ENCODE data around the gene CPEB1. TPM values are rescaled to one million over a fixed set of nuclear protein-coding genes. Genes with fewer than 3 reads are reported as not detected.

The CPEB1 gene
- total RNA-seq, 4 donors from 2014 or later, result 0.15 to 2.9 (median 1.3) TPM

GRCh38 chr15:82599862-82600261, 47.3 kb downstream of the CPEB1 start:
- no peak overlapping the region for H3K4me3 ChIP-seq (ENCODE audit: low read depth, poor library complexity, severe bottlenecking)
- WGBS, 2 donors, result 57 to 58% methylated on average over 1 of the region's 1 CpG
- TF ChIP-seq POLR2A (IDR thresholded peaks at IDR 0.05) (no peak), CTCF (IDR thresholded peaks at IDR 0.05) (no peak)
- no peak for DNase-seq (ENCODE audit: low spot score in 2 of 2)
- intact Hi-C loops (cut with DNase I; ENCODE audit: low total_unique reads), result no loop called here

- no peak for DNase-seq (ENCODE audit: low spot score in 2 of 2)
- no peak overlapping the region for H3K4me3 ChIP-seq (ENCODE audit: low read depth, poor library complexity, severe bottlenecking)
- WGBS, 2 donors, result 91 to 93% methylated on average over 2 of the region's 2 CpGs
- intact Hi-C loops (cut with DNase I; ENCODE audit: low total_unique reads), result no loop called here
- TF ChIP-seq POLR2A (IDR thresholded peaks at IDR 0.05) (no peak), CTCF (IDR thresholded peaks at IDR 0.05) (no peak)
Observed at GRCh38 chr15:82597815-82598214, 49.3 kb downstream of the CPEB1 start.

GRCh38 chr15:82595766-82596165, 51.4 kb downstream of the CPEB1 start:
- TF ChIP-seq POLR2A (IDR thresholded peaks at IDR 0.05) (no peak), CTCF (IDR thresholded peaks at IDR 0.05) (no peak)
- H3K4me3 ChIP-seq (ENCODE audit: low read depth, poor library complexity, severe bottlenecking), result no peak overlapping the region
- 60 to 65% methylated on average over 2 of the region's 2 CpGs for whole genome bisulfite sequencing, 2 donors
- intact Hi-C loops (cut with DNase I; ENCODE audit: low total_unique reads), result no loop called here
- no peak for DNase-seq (ENCODE audit: low spot score in 2 of 2)

GRCh38 chr15:82595203-82595602, 52.0 kb downstream of the CPEB1 start:
- 79 to 86% methylated on average over 3 of the region's 3 CpGs for WGBS, 2 donors
- TF ChIP-seq POLR2A (IDR thresholded peaks at IDR 0.05) (no peak), CTCF (IDR thresholded peaks at IDR 0.05) (no peak)
- DNase-seq (ENCODE audit: low spot score in 2 of 2), result no peak
- H3K4me3 ChIP-seq (ENCODE audit: low read depth, poor library complexity, severe bottlenecking), result no peak overlapping the region
- intact Hi-C loops (cut with DNase I; ENCODE audit: low total_unique reads), result no loop called here

GRCh38 chr15:82587805-82588204, 59.4 kb downstream of the CPEB1 start:
- no peak for TF ChIP-seq POLR2A (IDR thresholded peaks at IDR 0.05)
- TF ChIP-seq CTCF (IDR thresholded peaks at IDR 0.05), result no peak
- H3K4me3 ChIP-seq (ENCODE audit: low read depth, poor library complexity, severe bottlenecking), result no peak overlapping the region
- intact Hi-C loops (cut with DNase I; ENCODE audit: low total_unique reads), result no loop called here
- 69 to 75% methylated on average over 4 of the region's 4 CpGs for WGBS, 2 donors
- no peak for DNase-seq (ENCODE audit: low spot score in 2 of 2)

- TF ChIP-seq CTCF (IDR thresholded peaks at IDR 0.05) (no peak), POLR2A (IDR thresholded peaks at IDR 0.05) (no peak)
- WGBS, 2 donors, result 48 to 57% methylated on average over 3 of the region's 3 CpGs
- DNase-seq (ENCODE audit: low spot score in 2 of 2), result no peak
- no peak overlapping the region for H3K4me3 ChIP-seq (ENCODE audit: low read depth, poor library complexity, severe bottlenecking)
- intact Hi-C loops (cut with DNase I; ENCODE audit: low total_unique reads), result no loop called here
Observed at GRCh38 chr15:82585072-82585471, 62.1 kb downstream of the CPEB1 start.

Data from lower leg skin (tissue), 4 donors.